HG02610 (cell line): Measurements from ENCODE around the gene CHCHD3.
"Not testable (repeated sequence)": the region's sequence is repeated elsewhere in the genome, so short reads cannot be mapped to it uniquely, and the experiment has no call there.

Source experiments
- ATAC-seq: cut with Tn5 transposase; IDR thresholded peaks from one replicate; pipeline ENCODE4 v1.9.1; 2021; ENCODE audit warnings: mild to moderate bottlenecking, moderate library complexity; ENCODE audit not compliant: unreplicated experiment

CHCHD3 gene

GRCh38 chr7:133009426-133010252, 72.3 kb downstream of the CHCHD3 start:
- no peak for ATAC-seq

GRCh38 chr7:133007961-133008360, 73.9 kb downstream of the CHCHD3 start:
- no peak for ATAC-seq

GRCh38 chr7:133003052-133003910, 78.6 kb downstream of the CHCHD3 start:
- ATAC-seq, result no peak

- no peak for ATAC-seq
These were observed 80.2 kb downstream of the CHCHD3 start for GRCh38 chr7:133001727-133002126.

GRCh38 chr7:132999845-133000244, 82.0 kb downstream of the CHCHD3 start:
- ATAC-seq, result no peak

GRCh38 chr7:132998763-132999162, 83.1 kb downstream of the CHCHD3 start:
- ATAC-seq, result no peak

GRCh38 chr7:132997505-132997904, 84.4 kb downstream of the CHCHD3 start:
- no peak for ATAC-seq

- ATAC-seq, result no peak
These were observed 85.2 kb downstream of the CHCHD3 start for GRCh38 chr7:132996581-132997242.

GRCh38 chr7:132993377-132994013, 88.4 kb downstream of the CHCHD3 start:
- no peak for ATAC-seq

GRCh38 chr7:132991615-132992587, 90.0 kb downstream of the CHCHD3 start:
- ATAC-seq, result no peak

- ATAC-seq, result no peak
These were observed 93.8 kb downstream of the CHCHD3 start for GRCh38 chr7:132988117-132988516.

GRCh38 chr7:132980402-132980801, 101.5 kb downstream of the CHCHD3 start:
- no peak for ATAC-seq

- ATAC-seq, result no peak
These were observed 102.4 kb downstream of the CHCHD3 start for GRCh38 chr7:132979524-132979923.

GRCh38 chr7:132977234-132977633, 104.7 kb downstream of the CHCHD3 start:
- no peak for ATAC-seq

- no peak for ATAC-seq
These were observed 109.1 kb downstream of the CHCHD3 start for GRCh38 chr7:132972745-132973144.

GRCh38 chr7:132970257-132970656, 111.6 kb downstream of the CHCHD3 start:
- no peak for ATAC-seq

- no peak for ATAC-seq
These were observed 112.4 kb downstream of the CHCHD3 start for GRCh38 chr7:132969520-132969919.

- not testable (repeated sequence) for ATAC-seq
These were observed 114.4 kb downstream of the CHCHD3 start for GRCh38 chr7:132967470-132967848.

- no peak for ATAC-seq
These were observed 115.0 kb downstream of the CHCHD3 start for GRCh38 chr7:132966754-132967469.
